Endothelial cell of umbilical vein (primary cell): Measurements from ENCODE around the gene LIMCH1. TPM values are rescaled to one million over a fixed set of nuclear protein-coding genes. Genes with fewer than 3 reads are reported as not detected.

Experiments
- BruUV-seq: library from RNA; stranded (reverse); fragments of 400-500 nt; replicated peaks from 2 replicates; lab custom pipeline; 2021; lab: Mats Ljungman, UMichigan
- CTCF ChIA-PET: fragments of 300-600, 350-600 bp; sonication (Branson Sonifier 250); formaldehyde crosslinking; loops from one replicate; lab custom pipeline; 2021; ENCODE audit warnings: antibody characterized with exemption, inconsistent platforms; lab: Charles Lee
- POLR2A ChIA-PET: fragments of 300-600, 350-600 bp; sonication (Branson Sonifier 250); formaldehyde crosslinking; loops from one replicate; lab custom pipeline; 2021; ENCODE audit warnings: antibody characterized with exemption, inconsistent platforms; lab: Charles Lee
- DNase-seq: peaks from one replicate; pipeline ENCODE4 v3.0.0-alpha.2; 2011; ENCODE audit warnings: low read depth, low spot score
- FAIRE-seq: peaks from 2 replicates; lab custom pipeline; 2011; peaks lifted over from hg19 to GRCh38; lab: Jason Lieb, UNC
- H2AFZ ChIP-seq: 2 replicates; pipeline ENCODE4 v1.6.0; 2012; ENCODE audit warnings: low read depth, low read length, control low read depth, inconsistent platforms
- H3K27ac ChIP-seq: 2 replicates; pipeline ENCODE4 v1.5.1; 2011; ENCODE audit warnings: low read depth, mild to moderate bottlenecking, control low read depth, low read length, moderate library complexity; ENCODE audit not compliant: insufficient read depth
- H3K27me3 ChIP-seq, 2 experiments: 2 replicates each; pipeline versions ENCODE4 v1.6.0 to v1.6.1; 2011; ENCODE audit warnings: low read length in 2 of 2, mixed read lengths in 1 of 2; ENCODE audit not compliant: control insufficient read depth in 2 of 2, insufficient read depth in 2 of 2
- H3K36me3 ChIP-seq, 2 experiments: 2 replicates in 1 of 2; 3 replicates in 1 of 2; pipeline ENCODE4 v1.5.1; 2011; ENCODE audit warnings: low read length in 2 of 2, mild to moderate bottlenecking in 1 of 2, moderate library complexity in 1 of 2; ENCODE audit not compliant: control insufficient read depth in 2 of 2, insufficient read depth in 2 of 2; ENCODE audit errors: extremely low read depth in 1 of 2
- H3K4me1 ChIP-seq: 3 replicates; pipeline ENCODE4 v1.5.1; 2011; ENCODE audit warnings: mild to moderate bottlenecking, low read length; ENCODE audit not compliant: control insufficient read depth, insufficient read depth; ENCODE audit errors: extremely low read depth
- H3K4me2 ChIP-seq: 2 replicates; pipeline ENCODE4 v1.6.1; 2011; ENCODE audit warnings: low read length, control low read depth, mixed read lengths; ENCODE audit not compliant: insufficient read depth
- H3K4me3 ChIP-seq, 3 experiments: fragments of 200-600 bp in 1 of 3; sonication (generic), shearing (Covaris generic) in 1 of 3; replicated peaks in 1 of 3; 2 replicates each; pipeline ENCODE4 v1.5.1; 2011 to 2016; ENCODE audit warnings: control low read depth in 3 of 3, low read length in 3 of 3, mild to moderate bottlenecking in 2 of 3, inconsistent platforms in 1 of 3, low read depth in 1 of 3, moderate library complexity in 1 of 3; ENCODE audit not compliant: insufficient read depth in 1 of 3
- H3K79me2 ChIP-seq: 2 replicates; pipeline ENCODE4 v1.6.0; 2012; ENCODE audit warnings: low read length, inconsistent platforms; ENCODE audit not compliant: control insufficient read depth, insufficient read depth
- H3K9ac ChIP-seq: replicated peaks from 2 replicates; pipeline ENCODE3; 2011; ENCODE audit warnings: low read length, control low read depth; ENCODE audit not compliant: insufficient read depth; ENCODE audit errors: extremely low read depth
- H3K9me1 ChIP-seq: replicated peaks from 3 replicates; pipeline ENCODE4 v1.6.0; 2011; ENCODE audit warnings: mild to moderate bottlenecking, low read length; ENCODE audit not compliant: control insufficient read depth, insufficient read depth; ENCODE audit errors: extremely low read depth
- H3K9me3 ChIP-seq: replicated peaks from 2 replicates; pipeline ENCODE4 v1.5.1; 2012; ENCODE audit warnings: low read length, inconsistent platforms; ENCODE audit not compliant: control insufficient read depth, insufficient read depth
- H4K20me1 ChIP-seq: replicated peaks from 2 replicates; pipeline ENCODE3; 2011; ENCODE audit warnings: mild to moderate bottlenecking, low read length; ENCODE audit not compliant: control insufficient read depth, insufficient read depth; ENCODE audit errors: extremely low read depth
- EZH2 ChIP-seq: IDR thresholded peaks from 2 replicates; pipeline ENCODE4 v1.6.1; 2012; ENCODE audit warnings: borderline replicate concordance, low read depth, mild to moderate bottlenecking, moderate library complexity, low read length, inconsistent platforms; ENCODE audit not compliant: severe bottlenecking
- FOS ChIP-seq: IDR thresholded peaks from 2 replicates; pipeline ENCODE4 v1.6.1; 2011; ENCODE audit warnings: mild to moderate bottlenecking, low read length, moderate library complexity, borderline replicate concordance; ENCODE audit not compliant: insufficient read depth
- GATA2 ChIP-seq: IDR thresholded peaks from 2 replicates; pipeline ENCODE4 v1.7.0; 2011; ENCODE audit warnings: low read depth, mild to moderate bottlenecking, moderate library complexity, mixed read lengths, low read length; ENCODE audit not compliant: insufficient read length, insufficient read depth
- JUN ChIP-seq: IDR thresholded peaks from 2 replicates; pipeline ENCODE4 v1.6.1; 2011; ENCODE audit warnings: borderline replicate concordance, low read depth; ENCODE audit not compliant: insufficient read length, insufficient read depth
- MAX ChIP-seq: IDR thresholded peaks from 2 replicates; pipeline ENCODE4 v1.6.1; 2011; ENCODE audit not compliant: insufficient read depth, insufficient read length
- MYC ChIP-seq: IDR thresholded peaks from one replicate; pipeline ENCODE4 v1.6.1; 2011; ENCODE audit warnings: mild to moderate bottlenecking, low read depth, low read length
- POLR2A ChIP-seq: IDR thresholded peaks from 2 replicates; pipeline ENCODE4 v1.6.1; 2012; ENCODE audit warnings: low read depth, mild to moderate bottlenecking, control low read depth, low read length
- POLR2AphosphoS5 ChIP-seq: IDR thresholded peaks from 2 replicates; pipeline ENCODE4 v1.6.1; 2012; ENCODE audit warnings: low read depth, mild to moderate bottlenecking, control low read depth, low read length, moderate library complexity; ENCODE audit not compliant: insufficient read depth
- dilution Hi-C: fragments of 300-500 bp; cut with MboI; formaldehyde crosslinking; loops from one replicate; pipeline ENCODE4 v1.15.0; 2019; ENCODE audit warnings: low sequenced_read_pairs; ENCODE audit not compliant: extremely low pct_ligation_motif_present
- intact Hi-C: fragments of 100-400 bp; cut with micrococcal nuclease; formaldehyde crosslinking; loops from one replicate; pipeline ENCODE4 v1.10.0; 2022
- polyA plus RNA-seq, 4 experiments: library from polyadenylated mRNA; depleted of rRNA in 3 of 4; stranded (reverse) in 3 of 4; unstranded in 1 of 4; fragments of >200 nt; gene quantifications; 2 replicates each; pipeline versions ENCODE4 v1.2.1 to v1.2.3, GENCODE V29; 2011 to 2012; ENCODE audit warnings: missing spikeins in 1 of 4
- total RNA-seq: library from RNA; stranded (reverse); gene quantifications from 2 replicates; pipeline ENCODE4 v1.2.3, GENCODE V29; 2021
- TF ChIP-seq, protein P1 (sequence below), 2 donors: IDR thresholded peaks; 1 replicate in 1 of 2; 2 replicates in 1 of 2; pipeline ENCODE4 v1.5.1; 2011; ENCODE audit warnings: low read length in 2 of 2, mild to moderate bottlenecking in 2 of 2, moderate library complexity in 2 of 2, control low read depth in 1 of 2, inconsistent platforms in 1 of 2, low read depth in 1 of 2; ENCODE audit not compliant: insufficient read depth in 1 of 2; ENCODE audit errors: extremely low read depth in 1 of 2

The LIMCH1 gene
- total and polyA plus RNA-seq, 2 donors (not counting 3 experiments of a cell fraction or from before 2014, with no cell fraction given), result 14.3 to 32.8 TPM

DNA sequence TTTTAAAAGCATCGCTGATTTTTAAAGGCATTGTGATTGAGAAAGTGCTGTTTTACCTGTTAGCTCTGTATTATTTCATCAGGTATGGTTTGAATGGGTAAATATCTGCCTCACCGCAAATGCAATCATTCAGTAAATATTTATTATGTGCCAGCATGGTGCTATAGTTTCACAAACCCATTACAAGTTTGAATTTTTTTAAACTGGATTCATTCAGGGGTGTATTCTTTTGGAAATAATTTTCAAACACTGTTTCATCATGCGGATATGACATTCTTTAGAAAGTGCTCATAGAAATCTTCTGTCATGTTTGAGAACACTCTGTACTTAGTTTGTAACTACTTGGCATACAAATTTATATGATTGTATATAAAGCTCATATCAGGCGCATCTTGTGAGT lies 37.2 kb downstream of the LIMCH1 start:
- no TSS peak for BruUV-seq
- Histone ChIP-seq H3K79me2 (no peaks in the 10 kb centered on the region), H3K4me1 (no peaks in the 10 kb centered on the region), H4K20me1 (no peaks in the 10 kb centered on the region), H3K4me3 (no peak overlapping the region), H3K27me3 (peaks cover 22 to 35% of the 10 kb centered on the region in 2 experiments), H3K4me2 (no peak overlapping the region), H3K9me3 (no peaks in the 10 kb centered on the region), H3K9ac (no peak overlapping the region), H3K27ac (no peak overlapping the region), H3K9me1 (no peaks in the 10 kb centered on the region), H3K36me3 (no peaks in the 10 kb centered on the region), H2AFZ (no peak overlapping the region)
- intact Hi-C loops (loop anchor here (5.0 kb wide), 1 partner anchor 58 kb away; no protein-coding TSS in a partner anchor), dilution Hi-C loops (no loop called here)
- FAIRE-seq (no peak), DNase-seq (no peak)
- CTCF ChIA-PET, result interaction anchor here (0.7 to 1.5 kb wide), 4 partner anchors 10 to 37 kb away, joined by 3 to 4 read pairs (median 3); no protein-coding TSS in a partner anchor
- TF ChIP-seq GATA2, result no peak
- no peak for TF ChIP-seq POLR2A
- POLR2A ChIA-PET, result no interaction called here

DNA sequence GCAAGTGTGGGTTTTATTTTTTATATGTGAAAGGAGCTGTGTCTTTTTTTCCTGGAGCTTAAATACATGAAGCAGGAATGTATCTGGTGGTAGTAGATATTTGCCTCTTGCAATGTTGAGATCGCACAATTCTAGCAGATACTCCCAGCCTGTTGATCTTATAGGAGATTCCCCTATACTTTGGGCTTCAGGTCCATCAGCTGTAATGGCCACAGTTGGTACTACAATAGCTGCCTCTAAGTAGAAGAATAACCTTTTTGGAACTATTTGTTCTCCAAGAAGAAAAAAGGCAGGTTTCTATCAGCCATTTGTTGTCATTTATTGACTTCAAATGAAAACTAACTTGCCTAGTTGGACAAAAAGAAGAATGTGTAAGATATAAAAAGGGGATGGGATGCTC lies 37.7 kb downstream of the LIMCH1 start:
- Histone ChIP-seq H3K27ac (no peak overlapping the region), H3K9ac (no peak overlapping the region), H3K36me3 (no peaks in the 10 kb centered on the region), H4K20me1 (no peaks in the 10 kb centered on the region), H3K4me2 (no peak overlapping the region), H3K9me3 (no peaks in the 10 kb centered on the region), H3K4me3 (no peak overlapping the region), H3K4me1 (no peaks in the 10 kb centered on the region), H2AFZ (no peak overlapping the region), H3K79me2 (no peaks in the 10 kb centered on the region), H3K27me3 (peaks cover 17 to 31% of the 10 kb centered on the region in 2 experiments), H3K9me1 (no peaks in the 10 kb centered on the region)
- ChIA-PET POLR2A (no interaction called here), CTCF (interaction anchor here (0.7 to 1.5 kb wide), 3 partner anchors 10 to 17 kb away, joined by 3 to 4 read pairs (median 3); no protein-coding TSS in a partner anchor)
- DNase-seq (no peak), FAIRE-seq (no peak)
- dilution Hi-C loops, result no loop called here
- intact Hi-C loops, result loop anchor here (5.0 kb wide), 1 partner anchor 58 kb away; no protein-coding TSS in a partner anchor
- no peak for TF ChIP-seq EZH2
- no peak for TF ChIP-seq GATA2
- no peak for TF ChIP-seq FOS
- no peak for TF ChIP-seq JUN
- no peak for TF ChIP-seq POLR2A
- TF ChIP-seq POLR2AphosphoS5, result no peak
- TF ChIP-seq, protein P1, sequence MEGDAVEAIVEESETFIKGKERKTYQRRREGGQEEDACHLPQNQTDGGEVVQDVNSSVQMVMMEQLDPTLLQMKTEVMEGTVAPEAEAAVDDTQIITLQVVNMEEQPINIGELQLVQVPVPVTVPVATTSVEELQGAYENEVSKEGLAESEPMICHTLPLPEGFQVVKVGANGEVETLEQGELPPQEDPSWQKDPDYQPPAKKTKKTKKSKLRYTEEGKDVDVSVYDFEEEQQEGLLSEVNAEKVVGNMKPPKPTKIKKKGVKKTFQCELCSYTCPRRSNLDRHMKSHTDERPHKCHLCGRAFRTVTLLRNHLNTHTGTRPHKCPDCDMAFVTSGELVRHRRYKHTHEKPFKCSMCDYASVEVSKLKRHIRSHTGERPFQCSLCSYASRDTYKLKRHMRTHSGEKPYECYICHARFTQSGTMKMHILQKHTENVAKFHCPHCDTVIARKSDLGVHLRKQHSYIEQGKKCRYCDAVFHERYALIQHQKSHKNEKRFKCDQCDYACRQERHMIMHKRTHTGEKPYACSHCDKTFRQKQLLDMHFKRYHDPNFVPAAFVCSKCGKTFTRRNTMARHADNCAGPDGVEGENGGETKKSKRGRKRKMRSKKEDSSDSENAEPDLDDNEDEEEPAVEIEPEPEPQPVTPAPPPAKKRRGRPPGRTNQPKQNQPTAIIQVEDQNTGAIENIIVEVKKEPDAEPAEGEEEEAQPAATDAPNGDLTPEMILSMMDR (IDR thresholded peaks at IDR 0.05; ENCODE audit: extremely low read depth in 1 of 2, insufficient read depth in 1 of 2, low read depth in 1 of 2, low read length in 2 of 2), result no peak
- TF ChIP-seq MAX, result no peak
- no peak for TF ChIP-seq MYC
- no TSS peak for BruUV-seq
